Nephron progenitor cell (in vitro differentiated cells): ENCODE results near the gene GPX8.

Experiments
- DNase-seq: peaks from one replicate; pipeline ENCODE4 v3.0.0; 2021
- H3K27ac Mint-ChIP-seq: 2 replicates; pipeline ENCODE4 v1.8.0; 2021; ENCODE audit warnings: mild to moderate bottlenecking, moderate library complexity, mixed read lengths
- H3K27me3 Mint-ChIP-seq: 2 replicates; pipeline ENCODE4 v1.8.0; 2021; ENCODE audit warnings: mild to moderate bottlenecking, low read depth, mixed read lengths; ENCODE audit not compliant: poor library complexity
- H3K36me3 Mint-ChIP-seq: 2 replicates; pipeline ENCODE4 v1.8.0; 2021; ENCODE audit warnings: low read depth, mixed read lengths
- H3K4me1 Mint-ChIP-seq: 2 replicates; pipeline ENCODE4 v1.8.0; 2021; ENCODE audit warnings: mixed read lengths
- H3K4me3 Mint-ChIP-seq: 2 replicates; pipeline ENCODE4 v1.8.0; 2021; ENCODE audit warnings: mild to moderate bottlenecking, moderate library complexity, mixed read lengths
- H3K9me3 Mint-ChIP-seq: 2 replicates; pipeline ENCODE4 v1.8.0; 2021; ENCODE audit warnings: mild to moderate bottlenecking, moderate library complexity, mixed read lengths
- CTCF ChIP-seq: fragments of 200-600 bp; sonication (generic); IDR thresholded peaks from 2 replicates; pipeline ENCODE4 v1.5.0; 2021; ENCODE audit warnings: antibody characterized with exemption

GPX8 gene

GRCh38 chr5:55134053-55134722 lies 25.8 kb upstream of the GPX8 start:
- DNase-seq = no peak
- H3K27me3 Mint-ChIP-seq = no peaks in the 10 kb centered on the region
- no peak overlapping the region for H3K27ac Mint-ChIP-seq
- no peaks in the 10 kb centered on the region for H3K36me3 Mint-ChIP-seq
- H3K4me3 Mint-ChIP-seq = no peak overlapping the region
- H3K9me3 Mint-ChIP-seq = peaks cover 26% of the 10 kb centered on the region
- H3K4me1 Mint-ChIP-seq = no peaks in the 10 kb centered on the region
- no peak for TF ChIP-seq CTCF

GRCh38 chr5:55136521-55136920 lies 23.4 kb upstream of the GPX8 start:
- Mint-ChIP-seq H3K36me3 (no peaks in the 10 kb centered on the region), H3K27me3 (no peaks in the 10 kb centered on the region), H3K9me3 (peaks cover 6% of the 10 kb centered on the region), H3K4me3 (no peak overlapping the region), H3K4me1 (peaks cover 6% of the 10 kb centered on the region), H3K27ac (no peak overlapping the region)
- DNase-seq = no peak
- TF ChIP-seq CTCF = no peak

GRCh38 chr5:55140908-55141665 lies 18.9 kb upstream of the GPX8 start:
- Mint-ChIP-seq H3K27ac (peak overlapping the region; percentile 5), H3K4me3 (no peak overlapping the region), H3K27me3 (peaks cover 7% of the 10 kb centered on the region), H3K36me3 (no peaks in the 10 kb centered on the region), H3K9me3 (no peaks in the 10 kb centered on the region), H3K4me1 (peaks cover 6% of the 10 kb centered on the region)
- DNase-seq = no peak
- TF ChIP-seq CTCF = no peak

GRCh38 chr5:55141945-55142690 lies 17.9 kb upstream of the GPX8 start:
- no peak overlapping the region for H3K27ac Mint-ChIP-seq
- H3K27me3 Mint-ChIP-seq = peaks cover 7% of the 10 kb centered on the region
- H3K4me3 Mint-ChIP-seq = no peak overlapping the region
- TF ChIP-seq CTCF = no peak
- no peaks in the 10 kb centered on the region for H3K36me3 Mint-ChIP-seq
- no peak for DNase-seq
- H3K9me3 Mint-ChIP-seq = no peaks in the 10 kb centered on the region
- H3K4me1 Mint-ChIP-seq = peaks cover 12% of the 10 kb centered on the region

GRCh38 chr5:55143624-55144023 lies 16.3 kb upstream of the GPX8 start:
- Mint-ChIP-seq H3K9me3 (no peaks in the 10 kb centered on the region), H3K4me3 (no peak overlapping the region), H3K27ac (no peak overlapping the region), H3K27me3 (peaks cover 7% of the 10 kb centered on the region), H3K36me3 (no peaks in the 10 kb centered on the region), H3K4me1 (peaks cover 12% of the 10 kb centered on the region)
- no peak for DNase-seq
- no peak for TF ChIP-seq CTCF
